HG03457 (cell line): Measurements from ENCODE around the gene LANCL1.
"Not testable (repeated sequence)": the region's sequence is repeated elsewhere in the genome, so short reads cannot be mapped to it uniquely, and the experiment has no call there.

Experiments used
- ATAC-seq: cut with Tn5 transposase; IDR thresholded peaks from one replicate; pipeline ENCODE4 v1.9.1; 2021; ENCODE audit warnings: moderate number of reproducible peaks; ENCODE audit not compliant: unreplicated experiment

LANCL1 gene

DNA sequence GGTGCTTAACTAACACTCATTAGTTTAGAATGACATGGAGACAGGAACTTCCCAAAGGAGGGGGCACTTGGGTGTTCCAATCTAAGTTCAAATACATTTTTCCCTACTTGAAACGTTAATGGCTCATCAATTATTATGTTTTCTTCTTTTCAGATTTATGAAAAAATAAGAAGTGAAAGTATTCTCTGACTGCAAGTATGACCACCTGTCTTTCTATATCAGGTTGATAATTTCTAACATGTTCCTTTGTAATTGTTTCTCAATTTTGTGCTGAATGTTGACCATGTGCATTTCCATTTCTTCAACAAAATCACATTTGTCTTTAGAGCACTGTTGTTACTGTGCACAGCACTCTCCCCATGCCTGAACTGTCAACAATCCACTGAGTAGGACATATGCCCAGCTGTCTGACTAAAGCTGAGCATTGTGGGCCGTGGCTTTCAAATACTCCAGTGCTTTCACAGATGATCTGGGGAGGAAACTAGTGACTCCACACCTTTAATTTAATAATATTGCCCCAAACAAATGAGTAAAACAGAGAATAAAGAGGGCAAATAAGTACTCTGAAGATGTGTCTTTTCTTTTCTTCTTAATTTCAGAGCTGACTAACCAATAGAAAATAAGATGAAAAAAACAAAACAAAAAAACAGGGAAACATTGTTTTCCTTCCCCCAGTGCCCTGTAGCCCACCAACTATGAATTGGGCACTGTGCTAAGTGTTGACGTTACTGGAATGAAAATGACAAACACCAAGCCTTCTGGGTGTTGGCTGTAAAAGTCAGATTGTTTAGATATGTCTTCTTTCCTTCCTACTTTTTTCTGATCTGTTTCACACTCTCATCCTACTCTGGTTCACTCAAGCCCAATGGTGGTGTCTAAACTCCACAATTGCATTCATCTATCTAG is 16.0 kb downstream of the LANCL1 start:
- ATAC-seq: peak; percentile 51

DNA sequence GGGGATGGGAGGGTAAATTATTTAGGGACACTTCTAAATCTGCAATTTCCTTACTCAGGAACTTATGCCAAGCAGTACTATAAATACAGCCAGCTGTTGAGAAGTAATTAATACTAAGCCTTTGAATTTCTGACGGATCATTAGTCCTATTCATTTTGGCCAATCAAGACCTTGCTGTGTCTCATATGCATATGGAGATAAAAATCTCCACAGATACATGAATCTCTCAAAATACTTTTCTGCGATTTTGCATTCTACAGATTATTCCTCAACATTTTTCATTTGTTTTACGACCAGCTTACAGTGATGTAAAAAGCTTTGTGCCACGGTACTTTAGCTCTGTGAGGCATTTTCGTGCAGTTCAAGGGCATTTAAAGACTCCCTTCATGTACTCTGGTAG is 16.7 kb downstream of the LANCL1 start:
- no peak for ATAC-seq

GRCh38 chr2:210459407-210459806 is 17.2 kb downstream of the LANCL1 start:
- ATAC-seq: no peak

- no peak for ATAC-seq
Measured at GRCh38 chr2:210458395-210458794, 18.2 kb downstream of the LANCL1 start.

GRCh38 chr2:210456571-210456970 is 20.0 kb downstream of the LANCL1 start:
- ATAC-seq: no peak

GRCh38 chr2:210454336-210454735 is 22.2 kb downstream of the LANCL1 start:
- no peak for ATAC-seq

DNA sequence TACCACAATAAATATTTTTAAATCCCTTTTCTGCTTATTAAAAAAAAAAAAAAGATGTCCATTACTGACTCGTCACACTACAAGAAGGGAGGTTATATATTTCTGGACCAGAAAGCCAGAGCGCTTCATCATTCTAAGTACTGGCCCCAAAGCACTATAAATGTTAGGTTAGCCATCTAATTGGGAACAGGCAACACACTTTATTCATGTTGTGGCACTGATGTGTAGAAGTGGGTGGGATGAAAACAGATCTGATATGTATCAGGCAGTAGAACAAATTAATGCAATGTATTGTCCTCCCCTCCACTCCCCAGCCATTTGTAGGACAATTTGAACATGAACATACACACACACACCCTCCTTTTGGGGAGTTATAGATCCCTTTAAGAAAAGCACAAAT is 24.4 kb downstream of the LANCL1 start:
- ATAC-seq: no peak

- ATAC-seq: not testable (repeated sequence)
Measured at GRCh38 chr2:210450942-210451341, 25.6 kb downstream of the LANCL1 start.

GRCh38 chr2:210445732-210446131 is 30.8 kb downstream of the LANCL1 start:
- ATAC-seq: no peak

DNA sequence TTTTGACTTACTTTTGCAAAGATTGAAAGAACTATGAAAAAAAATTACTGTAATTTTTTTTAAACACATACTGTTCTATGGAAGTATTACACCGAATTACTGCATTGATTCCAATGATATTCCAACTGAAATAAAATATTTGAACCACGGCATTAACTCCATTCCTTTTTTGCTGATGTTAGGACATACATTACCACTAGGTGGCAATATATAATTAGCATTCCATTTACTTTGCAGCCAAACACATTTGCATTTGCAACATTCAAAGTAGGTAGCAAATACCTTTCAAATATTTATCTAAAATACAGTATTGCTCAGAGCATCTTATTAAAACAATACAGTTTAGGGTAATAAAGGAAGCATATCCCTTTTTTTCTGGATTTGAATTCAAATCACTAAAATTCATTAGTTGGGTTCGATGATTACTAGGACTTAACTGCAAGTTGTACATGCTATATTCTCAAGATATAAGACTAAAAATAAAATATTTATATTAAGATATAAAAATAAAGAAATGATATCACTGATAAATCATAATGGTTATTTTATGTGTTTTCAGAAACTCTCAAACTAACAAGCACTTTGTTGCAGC is 31.3 kb downstream of the LANCL1 start:
- no peak for ATAC-seq

GRCh38 chr2:210443527-210443926 is 33.0 kb downstream of the LANCL1 start:
- no peak for ATAC-seq

GRCh38 chr2:210442878-210443277 is 33.7 kb downstream of the LANCL1 start:
- no peak for ATAC-seq

- peak; percentile 57 for ATAC-seq
Measured at GRCh38 chr2:210442457-210442856, 34.1 kb downstream of the LANCL1 start.

DNA sequence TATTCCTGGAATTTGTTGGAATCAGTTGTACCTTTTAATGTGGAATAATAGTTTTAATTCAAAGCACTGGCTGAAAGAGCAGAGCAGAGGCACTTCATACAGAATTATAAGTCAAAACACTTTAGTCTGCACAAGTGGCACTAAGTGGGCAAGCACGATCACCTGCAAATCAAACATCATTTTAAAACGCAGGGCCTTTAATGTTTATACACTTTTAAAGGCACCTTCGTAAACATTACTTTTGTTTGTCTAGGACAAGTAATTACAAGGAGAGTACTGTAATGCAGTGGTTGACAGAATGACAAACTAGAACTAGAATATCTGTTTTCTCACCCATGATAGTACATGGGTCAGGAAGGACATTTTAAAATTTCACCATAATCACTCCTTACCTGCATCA is 36.4 kb downstream of the LANCL1 start:
- no peak for ATAC-seq

DNA sequence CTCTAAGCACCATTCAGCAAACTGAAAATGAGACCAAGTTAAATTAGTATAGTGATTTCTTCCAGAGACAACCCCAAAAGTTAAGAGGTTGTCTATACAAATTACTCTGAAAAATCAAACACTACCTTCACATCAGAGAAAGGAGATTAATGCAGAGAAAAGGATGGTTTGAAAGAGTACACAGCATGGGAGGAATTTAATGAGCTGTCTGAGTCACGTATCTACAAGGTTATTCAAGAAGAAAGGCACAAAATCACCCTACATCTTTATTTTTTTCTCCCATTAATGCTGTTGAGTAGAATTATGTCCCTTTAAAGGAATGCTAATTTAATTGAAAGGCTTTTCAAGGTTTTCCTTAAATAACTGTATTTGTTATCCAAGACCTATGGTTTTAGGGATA is 41.1 kb downstream of the LANCL1 start:
- ATAC-seq: no peak

DNA sequence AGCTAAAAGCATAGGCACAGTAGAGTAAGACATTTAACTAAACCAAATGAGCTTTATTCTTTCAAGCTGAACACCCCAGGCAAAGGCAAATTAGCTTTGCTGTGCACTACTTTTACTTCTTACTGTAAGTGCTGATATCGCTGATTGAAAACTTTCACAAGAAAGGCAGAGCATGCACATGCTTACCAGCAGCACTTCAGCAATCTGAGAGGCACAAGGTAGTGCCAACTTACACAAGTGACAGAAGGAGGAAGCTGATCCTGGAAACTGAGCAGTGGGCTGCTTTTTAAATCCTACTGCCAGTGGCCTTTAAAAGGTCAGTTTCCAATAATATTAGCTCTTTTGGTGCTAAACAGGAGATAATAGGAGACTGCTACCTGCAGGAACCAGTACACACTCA is 43.9 kb downstream of the LANCL1 start:
- no peak for ATAC-seq

GRCh38 chr2:210429403-210430137 is 47.0 kb downstream of the LANCL1 start:
- ATAC-seq: no peak

DNA sequence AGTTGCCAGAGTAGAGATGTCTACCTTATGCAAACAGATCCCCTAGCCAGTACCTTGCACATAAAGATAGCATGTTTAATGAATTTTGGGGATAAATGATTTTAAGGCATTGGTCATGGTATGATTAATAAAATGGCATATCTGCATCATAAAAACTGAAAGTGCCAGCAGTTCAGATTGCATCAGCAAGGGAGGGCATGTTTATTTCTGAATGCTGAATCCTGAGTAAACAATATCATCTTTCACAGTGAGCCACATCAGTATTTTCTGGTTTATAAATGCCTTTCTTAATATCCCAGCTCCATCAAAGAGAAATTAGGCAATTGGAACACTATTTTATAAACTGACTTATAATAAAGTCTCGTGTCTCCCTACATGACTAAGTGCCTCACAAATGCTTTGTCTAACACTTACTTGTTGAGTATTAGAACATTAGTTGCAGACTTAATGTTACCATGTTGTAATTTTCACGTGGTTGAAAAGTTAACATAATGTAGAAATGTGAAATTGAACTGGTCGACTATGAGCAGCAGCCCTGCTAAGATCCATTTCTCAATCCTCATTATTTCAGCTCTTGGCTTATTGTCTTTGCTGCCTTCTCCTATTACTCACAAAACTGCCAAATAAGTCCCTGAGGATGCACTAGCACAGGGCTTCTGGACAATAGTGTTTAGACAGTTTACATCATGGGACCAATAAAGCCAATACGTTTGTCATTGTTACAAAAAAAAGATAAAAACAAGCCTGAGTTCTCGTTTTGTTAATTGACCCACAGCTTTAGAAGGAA is 48.0 kb downstream of the LANCL1 start:
- no peak for ATAC-seq

- ATAC-seq: not testable (repeated sequence)
Measured at GRCh38 chr2:210427309-210427708, 49.2 kb downstream of the LANCL1 start.

GRCh38 chr2:210422366-210422765 is 54.2 kb downstream of the LANCL1 start:
- ATAC-seq: no peak

GRCh38 chr2:210421916-210422315 is 54.6 kb downstream of the LANCL1 start:
- ATAC-seq: no peak
